ENCODE measurements around the gene NXPE2. TPM values are rescaled to one million over a fixed set of nuclear protein-coding genes. Genes with fewer than 3 reads are reported as not detected.

Gene NXPE2
- total RNA-seq, 1 donor from 2014 or later, result not detected

DNA sequence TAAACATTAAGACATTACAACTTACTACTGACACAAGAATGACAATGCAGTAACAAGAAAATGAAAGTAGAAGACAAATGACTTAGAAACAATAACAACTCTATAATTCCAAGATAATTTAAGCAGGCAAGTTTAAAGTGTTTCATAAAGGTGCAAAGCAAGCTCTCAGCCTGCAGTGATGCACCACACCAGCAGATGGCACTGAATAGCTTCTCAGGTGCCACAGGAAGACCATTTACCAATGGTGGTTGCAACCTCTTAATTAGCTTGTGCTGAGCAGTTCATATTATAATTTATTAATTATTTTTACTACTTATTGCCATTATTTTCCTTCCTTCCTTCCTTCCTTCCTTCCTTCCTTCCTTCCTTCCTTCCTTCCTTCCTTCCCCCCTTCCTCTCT is 60.6 kb downstream of the NXPE2 start:
- intact Hi-C loops (cut with micrococcal nuclease), result no loop called here

DNA sequence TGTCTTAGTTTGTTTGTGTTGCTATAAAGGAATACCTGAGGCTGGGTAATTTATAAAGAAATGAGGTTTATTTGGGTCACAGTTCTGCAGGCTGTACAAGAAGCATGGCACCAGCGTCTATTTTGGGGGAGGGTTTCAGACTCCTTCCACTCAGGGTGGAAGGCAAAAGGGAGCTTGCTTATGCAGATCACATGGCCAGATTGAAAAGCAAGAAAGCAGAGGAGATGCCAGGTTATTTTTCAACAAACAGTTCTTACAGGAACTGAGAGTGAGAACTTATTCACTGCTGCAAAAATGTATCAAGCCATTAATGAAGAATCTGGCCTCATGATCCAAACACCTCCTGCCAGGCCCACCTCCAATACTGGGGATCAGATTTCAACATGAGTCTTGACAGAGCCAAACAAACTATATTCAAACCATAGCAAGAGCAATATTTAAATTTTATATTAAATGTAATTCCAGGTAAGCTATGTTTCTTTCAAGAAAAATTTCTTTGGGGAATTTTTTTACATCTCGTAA is 66.9 kb downstream of the NXPE2 start:
- intact Hi-C loops (cut with micrococcal nuclease), result no loop called here

DNA sequence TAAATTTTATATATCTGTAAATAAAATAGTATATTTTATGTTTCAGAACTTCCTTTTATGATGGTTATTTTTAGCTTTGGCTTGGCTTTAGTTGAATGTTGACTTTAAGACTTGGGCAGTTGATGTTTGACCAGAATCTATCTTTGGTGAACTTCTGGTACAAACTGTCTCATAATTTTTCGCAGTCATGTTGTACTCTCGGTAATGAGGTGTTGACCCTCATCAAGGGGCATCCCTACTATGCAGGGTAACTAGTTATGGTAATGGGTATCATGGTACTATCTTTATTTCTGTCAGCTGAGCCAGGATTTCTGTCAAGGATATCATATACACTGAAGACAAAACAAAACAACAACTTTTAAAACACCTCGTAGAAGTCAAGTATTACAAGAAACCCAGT is 67.7 kb downstream of the NXPE2 start:
- intact Hi-C loops (cut with micrococcal nuclease), result no loop called here

Other genes with a start within 250 kb of the NXPE2 start
- 96.6 and 103 TPM in 2 replicates for gene REXO2, start 239.1 kb upstream of the NXPE2 start, total RNA-seq
- not detected in 2 replicates for gene NXPE1, start 118.6 kb upstream of the NXPE2 start, total RNA-seq
- gene NXPE4, start 82.7 kb upstream of the NXPE2 start, total RNA-seq, result not detected in 2 replicates

All from T-helper 1 cell treated with Interleukin-12 subunit alpha and Interleukin-12 subunit beta and Interleukin-4 antibody, amounts not matched to agents 30 ng/mL and 1 ng/mL, for 36 hours (primary cell).